ENCODE measurements around the gene PLPPR1. TPM values are rescaled to one million over a fixed set of nuclear protein-coding genes. Genes with fewer than 3 reads are reported as not detected.
"Not testable (repeated sequence)": the region's sequence is repeated elsewhere in the genome, so short reads cannot be mapped to it uniquely, and the experiment has no call there.

Gene PLPPR1
- total and polyA plus RNA-seq, 9 donors = 0.07 to 1.1 (median 0.14) TPM; not detected in 5

DNA sequence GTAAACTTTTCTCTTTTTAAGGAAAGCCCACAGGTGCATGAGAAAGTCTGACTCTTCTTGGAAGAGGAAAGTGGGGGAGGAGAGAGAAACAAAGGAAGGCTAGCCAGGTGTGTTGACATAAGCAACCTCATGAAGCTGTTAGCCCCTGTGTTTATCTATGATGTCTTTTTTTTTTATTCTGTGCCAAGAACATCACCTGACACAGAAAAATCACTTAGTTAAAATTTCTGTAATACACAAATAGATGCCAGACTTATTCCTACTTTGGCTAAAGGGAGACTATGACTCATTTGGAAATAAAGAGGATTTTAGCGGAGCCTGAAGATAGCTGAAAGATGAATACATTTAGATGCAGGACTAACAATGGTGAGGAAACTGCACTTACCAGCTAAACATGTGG lies 298.0 kb downstream of the PLPPR1 start:
- no peak overlapping the region for H3K27ac ChIP-seq
- H3K4me3 ChIP-seq = no peak overlapping the region
- H3K4me1 ChIP-seq (ENCODE audit: insufficient read depth) = no peaks in the 10 kb centered on the region
- 46 to 56% (median 53%) methylated on average over 1 of the region's 1 CpG for WGBS, 3 donors
- DNase-seq = no peak
- H3K9me3 ChIP-seq = no peaks in the 10 kb centered on the region
- no peaks in the 10 kb centered on the region for H3K36me3 ChIP-seq
- no peaks in the 10 kb centered on the region for H3K27me3 ChIP-seq
- intact Hi-C loops (cut with DNase I) = no loop called here
- TF ChIP-seq POLR2A (IDR thresholded peaks at IDR 0.05) (no peak), EP300 (IDR thresholded peaks at IDR 0.05) (no peak)
- TF ChIP-seq, protein P1, sequence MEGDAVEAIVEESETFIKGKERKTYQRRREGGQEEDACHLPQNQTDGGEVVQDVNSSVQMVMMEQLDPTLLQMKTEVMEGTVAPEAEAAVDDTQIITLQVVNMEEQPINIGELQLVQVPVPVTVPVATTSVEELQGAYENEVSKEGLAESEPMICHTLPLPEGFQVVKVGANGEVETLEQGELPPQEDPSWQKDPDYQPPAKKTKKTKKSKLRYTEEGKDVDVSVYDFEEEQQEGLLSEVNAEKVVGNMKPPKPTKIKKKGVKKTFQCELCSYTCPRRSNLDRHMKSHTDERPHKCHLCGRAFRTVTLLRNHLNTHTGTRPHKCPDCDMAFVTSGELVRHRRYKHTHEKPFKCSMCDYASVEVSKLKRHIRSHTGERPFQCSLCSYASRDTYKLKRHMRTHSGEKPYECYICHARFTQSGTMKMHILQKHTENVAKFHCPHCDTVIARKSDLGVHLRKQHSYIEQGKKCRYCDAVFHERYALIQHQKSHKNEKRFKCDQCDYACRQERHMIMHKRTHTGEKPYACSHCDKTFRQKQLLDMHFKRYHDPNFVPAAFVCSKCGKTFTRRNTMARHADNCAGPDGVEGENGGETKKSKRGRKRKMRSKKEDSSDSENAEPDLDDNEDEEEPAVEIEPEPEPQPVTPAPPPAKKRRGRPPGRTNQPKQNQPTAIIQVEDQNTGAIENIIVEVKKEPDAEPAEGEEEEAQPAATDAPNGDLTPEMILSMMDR (IDR thresholded peaks at IDR 0.05) = no peak

DNA sequence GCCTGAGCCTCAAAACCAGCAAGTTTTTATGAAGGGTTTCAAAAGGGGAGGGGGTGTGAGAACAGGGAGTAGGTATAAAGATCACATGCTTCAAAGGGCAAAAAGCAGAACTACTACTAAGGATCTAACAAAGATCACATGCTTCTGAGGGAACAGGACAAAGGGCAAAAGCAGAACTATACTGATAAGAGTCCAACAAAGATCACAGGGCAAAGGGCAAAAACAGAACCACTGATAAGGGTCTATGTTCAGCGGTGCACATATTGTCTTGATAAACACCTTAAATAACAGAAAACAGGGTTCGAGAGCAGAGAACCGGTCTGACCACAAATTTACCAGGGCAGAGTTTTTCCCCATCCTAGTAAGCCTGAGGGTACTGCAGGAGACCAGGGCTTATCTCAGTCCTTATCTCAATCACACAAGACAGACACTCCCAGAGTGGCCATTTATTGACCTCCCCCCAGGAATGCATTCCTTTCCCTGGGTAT lies 298.9 kb downstream of the PLPPR1 start:
- H3K36me3 ChIP-seq; H3K4me3 ChIP-seq; H3K27me3 ChIP-seq; DNase-seq; H3K4me1 ChIP-seq (ENCODE audit: insufficient read depth); intact Hi-C loops (cut with DNase I); H3K9me3 ChIP-seq; H3K27ac ChIP-seq: not testable (repeated sequence)
- 79 to 86% (median 85%) methylated on average over 3 of the region's 3 CpGs for WGBS, 3 donors

DNA sequence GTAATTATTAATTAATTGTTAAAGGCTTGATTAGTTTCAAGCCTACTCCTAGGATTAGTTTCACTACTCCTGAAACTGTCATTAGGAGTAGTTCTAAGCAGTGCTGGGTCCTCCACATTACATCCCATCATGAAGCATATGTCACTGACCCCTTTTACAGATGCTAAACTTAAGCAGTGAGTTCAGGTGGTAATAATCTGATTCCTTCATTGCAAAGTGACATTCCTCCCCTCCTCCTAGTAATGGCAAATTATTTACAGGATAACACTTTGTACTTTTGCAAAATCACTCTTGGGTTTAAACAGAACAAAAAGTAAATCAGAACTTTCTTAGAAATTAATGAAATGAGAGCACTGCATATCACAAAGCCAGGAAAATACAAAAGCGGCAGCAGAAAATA lies 303.8 kb downstream of the PLPPR1 start:
- Histone ChIP-seq H3K27ac (no peak overlapping the region), H3K36me3 (no peaks in the 10 kb centered on the region), H3K9me3 (no peaks in the 10 kb centered on the region), H3K27me3 (no peaks in the 10 kb centered on the region), H3K4me1 (ENCODE audit: insufficient read depth) (no peaks in the 10 kb centered on the region), H3K4me3 (no peak overlapping the region)
- WGBS, 3 donors = 42 to 89% (median 73%) methylated on average over 1 of the region's 1 CpG
- no peak for TF ChIP-seq POLR2A (IDR thresholded peaks at IDR 0.05)
- TF ChIP-seq, protein P1 (IDR thresholded peaks at IDR 0.05) = no peak
- no peak for TF ChIP-seq EP300 (IDR thresholded peaks at IDR 0.05)
- intact Hi-C loops (cut with DNase I) = no loop called here
- no peak for DNase-seq

DNA sequence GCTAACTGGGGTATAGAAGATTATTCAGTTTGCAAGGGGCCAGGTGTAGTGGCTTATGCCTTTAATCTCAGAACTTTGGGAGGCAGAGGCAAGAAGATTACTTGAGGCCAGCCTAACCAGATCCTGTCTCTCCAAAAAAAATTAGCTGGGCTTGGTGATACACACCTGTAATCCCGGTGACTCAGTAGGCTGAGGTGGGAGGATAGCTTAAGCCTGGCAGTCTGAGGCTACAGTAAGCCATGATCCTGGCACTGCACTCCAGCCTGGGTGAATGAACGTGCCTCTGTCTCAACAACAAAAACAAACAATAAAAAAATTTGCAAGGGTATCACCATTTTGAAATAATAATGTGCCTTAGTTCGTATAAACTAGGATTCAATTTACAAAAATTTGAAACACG lies 305.0 kb downstream of the PLPPR1 start:
- Histone ChIP-seq H3K9me3 (no peaks in the 10 kb centered on the region), H3K27me3 (no peaks in the 10 kb centered on the region), H3K4me3 (no peak overlapping the region), H3K4me1 (ENCODE audit: insufficient read depth) (no peaks in the 10 kb centered on the region), H3K27ac (no peak overlapping the region), H3K36me3 (no peaks in the 10 kb centered on the region)
- TF ChIP-seq, protein P1 (IDR thresholded peaks at IDR 0.05) = no peak
- TF ChIP-seq POLR2A (IDR thresholded peaks at IDR 0.05) = no peak
- TF ChIP-seq EP300 (IDR thresholded peaks at IDR 0.05) = no peak
- no peak for DNase-seq
- intact Hi-C loops (cut with DNase I) = no loop called here
- WGBS, 3 donors = 72 to 79% (median 77%) methylated on average over 4 of the region's 4 CpGs

DNA sequence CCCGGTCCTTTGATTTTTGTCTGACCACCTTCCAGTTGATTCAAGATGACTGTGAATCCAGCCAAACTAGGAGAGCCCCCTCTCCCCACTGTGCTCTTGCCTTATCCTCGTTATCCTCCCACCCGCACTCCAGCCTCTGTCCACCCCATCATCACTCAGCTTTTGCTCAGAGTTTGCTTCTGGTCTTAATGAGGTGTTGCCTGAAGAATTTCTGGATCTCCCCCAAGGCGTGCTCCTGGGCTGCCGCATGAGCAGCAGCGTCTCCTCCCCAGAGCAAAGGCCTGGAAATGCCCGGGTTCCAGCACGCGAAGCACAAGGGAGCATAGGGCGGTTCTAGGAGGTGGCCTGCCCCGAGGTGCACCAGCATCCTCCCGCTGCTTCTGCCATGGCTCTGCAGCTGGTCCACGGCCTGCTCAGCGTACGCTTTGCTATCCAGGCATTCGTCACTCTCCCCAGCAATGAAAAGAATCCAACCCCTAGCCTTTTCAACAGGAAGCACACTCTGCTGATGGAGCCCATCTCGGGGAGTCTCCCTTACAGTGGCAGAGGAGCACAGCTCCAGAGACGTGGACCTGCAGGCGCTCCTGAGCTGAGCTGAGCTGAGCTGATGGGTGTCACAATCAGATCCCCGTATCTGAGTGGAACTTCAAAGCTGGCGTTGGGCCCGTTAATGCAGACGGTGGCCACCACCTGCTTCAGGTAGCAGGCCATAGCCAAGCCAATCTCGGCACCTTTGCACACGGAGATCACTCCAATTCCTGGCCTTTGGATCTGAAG lies 305.6 kb downstream of the PLPPR1 start:
- WGBS, 3 donors = 74 to 84% (median 76%) methylated on average over 25 of the region's 25 CpGs
- Histone ChIP-seq H3K9me3 (no peaks in the 10 kb centered on the region), H3K27me3 (no peaks in the 10 kb centered on the region), H3K4me1 (ENCODE audit: insufficient read depth) (no peaks in the 10 kb centered on the region), H3K36me3 (no peaks in the 10 kb centered on the region), H3K27ac (no peak overlapping the region), H3K4me3 (no peak overlapping the region)
- TF ChIP-seq, protein P1 (IDR thresholded peaks at IDR 0.05) = no peak
- no peak for TF ChIP-seq EP300 (IDR thresholded peaks at IDR 0.05)
- no peak for TF ChIP-seq POLR2A (IDR thresholded peaks at IDR 0.05)
- intact Hi-C loops (cut with DNase I) = no loop called here
- DNase-seq = no peak
